T-helper 22 cell (primary cell): ENCODE measurements around the gene OPRL1.
"Not testable (repeated sequence)": the region's sequence is repeated elsewhere in the genome, so short reads cannot be mapped to it uniquely, and the experiment has no call there.

ENCODE experiments used
- DNase-seq: peaks from one replicate; pipeline ENCODE4 v3.0.0-alpha.2; 2020; ENCODE audit warnings: low read depth

The OPRL1 gene

DNA sequence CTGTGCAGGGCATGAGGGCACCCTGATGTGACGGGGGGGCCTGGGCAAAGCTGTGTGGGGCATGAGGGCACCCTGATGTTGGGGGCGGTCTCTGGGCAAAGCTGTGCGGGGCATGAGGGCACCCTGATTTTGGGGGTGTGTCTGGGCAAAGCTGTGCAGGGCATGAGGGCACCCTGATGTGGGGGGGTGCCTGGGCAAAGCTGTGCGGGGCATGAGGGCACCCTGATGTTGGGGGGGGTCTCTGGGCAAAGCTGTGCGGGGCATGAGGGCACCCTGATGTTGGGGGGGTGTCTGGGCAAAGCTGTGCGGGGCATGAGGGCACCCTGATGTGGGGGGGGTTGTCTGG, 37.5 kb downstream of the OPRL1 start:
- not testable (repeated sequence) for DNase-seq

GRCh38 chr20:64119301-64119680, 39.4 kb downstream of the OPRL1 start:
- no peak for DNase-seq

DNA sequence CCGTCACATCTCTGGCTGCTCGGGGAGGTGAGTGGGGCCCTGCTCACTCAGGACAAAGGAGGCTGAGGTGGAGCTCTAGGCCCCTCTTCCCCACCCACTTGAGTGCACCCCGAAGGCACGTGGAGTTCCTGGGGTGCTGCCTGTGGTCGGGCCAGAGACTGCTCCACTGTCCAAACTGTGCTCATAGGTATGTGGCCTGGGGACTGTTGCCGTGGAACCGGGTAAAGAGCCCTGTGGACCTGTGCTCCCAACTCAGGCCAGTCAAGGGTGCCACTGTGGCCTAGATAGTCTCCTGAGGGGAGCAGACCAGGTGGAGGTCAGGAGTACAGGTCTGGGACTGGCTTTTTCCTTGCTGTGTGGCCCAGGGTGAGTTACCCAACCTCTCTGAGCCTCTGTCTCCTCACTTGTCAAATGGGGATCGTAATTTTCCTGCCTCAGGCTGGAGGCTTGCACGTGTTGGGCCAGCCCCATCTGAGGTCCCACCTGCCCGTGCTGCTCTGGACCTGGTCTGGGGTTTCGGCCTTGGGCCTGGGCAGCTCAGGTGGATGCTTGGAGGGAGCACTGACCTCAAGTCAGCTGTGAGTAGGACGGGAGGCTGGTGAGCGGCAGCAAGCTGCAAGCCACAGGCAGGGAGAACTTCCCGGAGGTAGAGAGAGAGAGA, 39.9 kb downstream of the OPRL1 start:
- no peak for DNase-seq

GRCh38 chr20:64121586-64121985, 41.7 kb downstream of the OPRL1 start:
- DNase-seq = no peak

DNA sequence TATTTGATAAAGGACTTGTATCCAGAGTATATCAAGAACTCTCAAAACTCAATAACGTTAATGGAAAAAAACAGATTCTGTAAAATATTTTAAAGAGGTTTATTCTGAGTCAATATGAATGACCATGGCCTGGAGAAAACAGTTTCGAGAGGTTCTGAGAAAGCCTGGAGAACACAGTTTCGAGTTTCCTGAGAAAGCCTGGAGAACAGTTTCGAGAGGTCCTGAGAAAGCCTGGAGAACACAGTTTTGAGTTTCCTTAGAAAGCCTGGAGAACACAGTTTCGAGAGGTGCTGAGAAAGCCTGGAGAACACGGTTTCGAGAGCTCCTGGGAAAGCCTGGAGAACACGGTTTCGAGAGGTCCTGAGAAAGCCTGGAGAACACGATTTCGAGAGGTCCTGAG, 43.0 kb downstream of the OPRL1 start:
- not testable (repeated sequence) for DNase-seq

- DNase-seq = not testable (repeated sequence)
Observed at GRCh38 chr20:64123517-64123916, 43.6 kb downstream of the OPRL1 start.

GRCh38 chr20:64129146-64129782, 49.4 kb downstream of the OPRL1 start:
- DNase-seq = no peak

DNA sequence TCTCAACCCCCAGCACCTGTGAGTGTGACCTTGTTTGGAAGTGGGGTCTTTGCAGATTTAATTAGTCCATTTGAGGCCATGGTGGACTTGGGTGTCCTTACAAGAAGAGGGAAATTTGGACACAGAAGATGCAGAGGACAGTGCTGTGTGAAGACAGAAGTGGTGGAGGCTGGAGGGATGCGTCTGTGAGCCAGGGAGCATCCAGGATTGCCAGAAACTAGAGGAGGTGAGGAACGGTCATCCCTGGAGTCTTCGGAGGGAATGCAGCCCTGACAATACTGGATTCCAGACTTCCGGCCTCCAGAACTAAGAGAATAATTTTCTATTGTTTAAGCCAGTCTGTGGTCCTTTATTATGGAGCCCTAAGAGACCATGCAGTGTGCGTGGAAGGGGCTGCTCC, 50.4 kb downstream of the OPRL1 start:
- no peak for DNase-seq

DNA sequence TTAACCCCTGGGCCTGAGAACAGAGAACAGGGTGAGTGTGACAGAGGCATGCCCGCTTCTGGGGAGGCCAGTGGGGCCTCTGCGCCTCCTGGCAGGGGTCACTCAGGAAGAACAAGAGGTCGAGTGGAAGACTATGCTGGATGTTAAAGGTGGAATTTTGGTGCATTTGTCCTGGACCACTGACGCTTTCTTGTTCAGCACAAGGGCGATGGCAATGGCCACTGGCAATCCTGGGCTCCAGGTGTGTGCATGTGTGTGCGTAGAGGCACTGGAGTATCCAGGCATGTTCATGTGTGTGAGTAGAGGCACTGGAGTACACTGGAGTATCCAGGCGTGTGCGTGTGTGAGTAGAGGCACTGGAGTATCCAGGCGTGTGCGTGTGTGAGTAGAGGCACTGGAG, 51.0 kb downstream of the OPRL1 start:
- no peak for DNase-seq

DNA sequence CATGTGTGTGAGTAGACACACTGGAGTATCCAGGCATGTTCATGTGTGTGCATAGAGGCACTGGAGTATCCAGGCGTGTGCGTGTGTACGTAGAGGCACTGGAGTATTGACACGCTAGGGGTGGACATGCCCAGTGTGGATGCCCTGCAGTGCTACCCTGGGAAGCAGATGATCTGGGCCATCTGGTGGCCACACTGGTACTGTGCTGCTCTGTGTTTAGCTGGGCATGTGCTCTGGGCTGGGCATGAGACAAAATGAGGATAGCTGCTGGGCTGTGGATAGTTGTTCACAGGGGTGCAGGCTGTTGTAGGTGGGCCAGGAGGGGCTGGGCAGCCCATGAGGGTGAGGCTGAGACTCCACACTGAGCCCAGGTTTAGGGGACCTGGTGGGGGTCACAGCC, 51.5 kb downstream of the OPRL1 start:
- DNase-seq = no peak

GRCh38 chr20:64133951-64134407, 54.1 kb downstream of the OPRL1 start:
- no peak for DNase-seq

DNA sequence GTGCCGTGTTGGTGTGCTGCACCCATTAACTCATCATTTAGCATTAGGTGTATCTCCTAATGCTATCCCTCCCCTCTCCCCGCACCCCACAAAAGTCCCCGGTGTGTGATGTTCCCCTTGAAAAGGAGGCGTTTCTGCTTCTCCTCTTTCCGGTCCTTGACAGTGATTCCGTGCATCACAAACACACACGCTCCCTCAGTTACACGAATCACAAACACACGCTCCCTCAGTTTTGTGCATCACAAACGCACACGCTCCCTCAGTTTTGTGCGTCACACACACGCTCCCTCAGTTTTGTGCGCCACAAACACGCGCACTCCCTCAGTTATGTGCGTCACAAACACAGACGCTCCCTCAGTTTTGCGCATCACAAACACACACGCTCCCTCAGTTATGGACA, 54.9 kb downstream of the OPRL1 start:
- DNase-seq = not testable (repeated sequence)

- DNase-seq = no peak
Observed at GRCh38 chr20:64136004-64136710, 56.3 kb downstream of the OPRL1 start.

DNA sequence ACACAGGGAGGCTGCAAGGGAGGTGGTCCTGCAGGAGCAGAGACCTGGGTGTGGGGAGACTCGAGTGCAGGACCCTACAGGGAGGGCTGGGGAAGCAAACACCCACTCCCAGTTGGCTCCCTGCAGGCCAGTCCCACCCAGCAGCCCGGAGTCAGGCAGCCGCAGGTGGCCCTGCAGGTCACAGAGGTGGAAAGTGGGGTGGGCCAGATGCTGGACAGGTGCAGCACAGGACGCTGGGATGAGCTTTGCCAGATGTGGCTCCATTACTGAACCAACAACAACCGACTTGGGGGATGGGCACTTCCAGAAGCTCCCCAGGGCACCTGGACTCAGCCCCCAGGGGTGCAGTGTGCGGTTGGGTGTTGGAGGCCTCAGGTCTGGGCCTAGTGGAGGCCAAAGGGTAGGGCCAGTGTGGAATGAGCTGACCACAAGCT, 57.7 kb downstream of the OPRL1 start:
- no peak for DNase-seq

DNA sequence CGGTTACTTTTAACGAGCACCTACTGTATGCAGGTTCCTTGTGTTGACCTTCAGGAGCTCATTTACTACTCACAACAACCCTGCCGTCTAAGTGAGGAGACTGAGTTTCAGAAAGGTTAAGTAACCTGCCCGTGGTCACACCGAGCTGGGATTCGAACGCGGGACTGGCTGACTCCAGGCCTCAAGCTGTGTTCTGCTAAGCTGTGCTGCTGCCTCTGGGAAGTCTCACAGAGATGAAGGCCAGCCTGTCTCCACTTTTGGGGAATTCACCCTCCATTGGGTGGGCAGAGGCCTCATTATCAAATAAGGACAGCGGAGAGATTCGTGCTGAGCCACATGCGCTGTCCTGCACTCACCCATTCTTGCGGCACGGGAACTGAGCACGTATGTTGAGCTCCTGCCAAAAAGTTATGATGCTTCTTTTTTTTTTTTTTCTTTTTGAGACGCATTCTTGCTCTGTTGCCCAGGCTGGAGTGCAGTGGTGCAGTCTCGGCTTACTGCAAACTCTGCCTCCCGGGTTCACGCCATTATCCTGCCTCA, 58.5 kb downstream of the OPRL1 start:
- no peak for DNase-seq

DNA sequence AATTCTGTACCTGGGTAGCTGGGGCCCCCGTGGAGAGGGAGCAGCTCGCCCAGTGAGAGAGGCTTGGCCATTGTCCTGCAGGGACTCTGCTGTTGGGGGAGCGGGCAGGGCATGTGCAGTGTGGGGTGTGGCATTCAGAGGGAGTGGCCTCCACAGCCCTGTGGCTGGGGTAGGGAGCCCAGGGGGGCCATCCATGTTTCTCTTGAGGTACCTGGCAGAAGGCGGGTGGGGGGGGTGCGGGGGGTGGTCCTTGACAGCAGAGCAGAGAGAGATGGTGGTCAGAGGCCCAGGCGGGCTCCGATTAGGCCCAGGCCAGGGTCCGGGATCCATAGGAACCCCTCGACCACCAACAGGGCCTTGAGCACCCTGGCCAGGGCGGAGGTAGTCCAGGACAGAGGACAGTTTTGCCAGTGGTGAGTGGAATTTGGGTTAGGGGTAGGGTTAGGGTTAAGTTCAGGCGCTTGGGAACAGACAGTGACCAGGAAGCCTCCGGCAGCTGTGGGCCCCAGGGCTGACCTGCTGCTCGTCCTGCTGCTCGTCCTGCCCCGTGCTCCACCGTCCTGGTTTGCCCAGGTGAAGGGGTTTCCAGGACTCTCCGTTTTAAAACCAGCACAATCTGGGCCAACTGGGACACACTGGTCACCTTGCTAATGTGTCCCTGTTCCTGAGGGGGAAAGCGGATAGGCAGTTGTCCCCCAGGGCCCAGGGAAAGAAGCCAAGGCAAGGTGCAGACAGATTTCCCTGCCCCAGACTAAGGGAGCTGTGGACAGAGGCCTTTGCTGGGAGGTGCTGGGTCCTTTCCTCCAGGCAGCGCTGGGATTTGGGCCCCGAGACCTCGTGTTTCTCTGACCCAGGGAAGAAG, 59.5 kb downstream of the OPRL1 start:
- DNase-seq = no peak

- DNase-seq = no peak
Observed at GRCh38 chr20:64140061-64140931, 60.4 kb downstream of the OPRL1 start.

DNA sequence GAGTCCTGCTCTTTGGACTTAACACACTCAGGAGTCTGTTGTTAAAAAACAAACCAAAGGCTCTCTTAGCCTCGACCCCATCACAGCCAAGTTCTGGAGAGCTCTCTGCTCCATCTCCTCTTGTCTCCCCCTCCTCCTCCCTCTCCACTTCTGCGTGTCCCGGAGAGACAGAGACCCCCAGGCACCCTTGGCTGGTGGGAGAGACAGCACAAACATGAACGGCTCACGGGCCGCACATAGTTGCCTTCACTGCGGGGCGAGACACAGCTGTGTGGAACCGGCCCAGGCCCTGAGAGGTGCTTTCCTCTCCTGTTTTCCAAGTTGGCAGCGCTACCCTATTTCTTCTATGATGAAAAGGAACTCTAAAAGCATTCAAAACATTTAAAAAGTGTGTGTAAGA, 61.1 kb downstream of the OPRL1 start:
- no peak for DNase-seq

DNA sequence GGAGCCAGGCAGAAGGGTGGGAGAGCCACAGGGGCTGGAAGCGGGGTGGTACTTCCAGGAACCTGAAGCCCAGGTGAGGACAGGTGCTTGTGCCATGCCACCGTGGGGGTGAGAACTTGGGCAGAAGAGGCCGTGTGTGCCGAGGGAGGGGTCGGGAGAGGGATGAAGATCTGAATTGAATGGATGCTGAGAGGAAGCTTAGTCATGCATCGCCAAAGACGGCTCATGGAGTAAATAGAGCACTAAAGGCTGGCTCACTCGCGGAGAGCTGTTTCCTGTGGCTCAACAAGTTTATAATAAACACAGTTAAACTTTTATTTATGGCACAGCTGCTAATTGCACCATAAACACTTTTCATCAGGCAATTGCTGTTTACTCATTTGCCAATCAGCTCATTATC, 62.7 kb downstream of the OPRL1 start:
- no peak for DNase-seq

DNA sequence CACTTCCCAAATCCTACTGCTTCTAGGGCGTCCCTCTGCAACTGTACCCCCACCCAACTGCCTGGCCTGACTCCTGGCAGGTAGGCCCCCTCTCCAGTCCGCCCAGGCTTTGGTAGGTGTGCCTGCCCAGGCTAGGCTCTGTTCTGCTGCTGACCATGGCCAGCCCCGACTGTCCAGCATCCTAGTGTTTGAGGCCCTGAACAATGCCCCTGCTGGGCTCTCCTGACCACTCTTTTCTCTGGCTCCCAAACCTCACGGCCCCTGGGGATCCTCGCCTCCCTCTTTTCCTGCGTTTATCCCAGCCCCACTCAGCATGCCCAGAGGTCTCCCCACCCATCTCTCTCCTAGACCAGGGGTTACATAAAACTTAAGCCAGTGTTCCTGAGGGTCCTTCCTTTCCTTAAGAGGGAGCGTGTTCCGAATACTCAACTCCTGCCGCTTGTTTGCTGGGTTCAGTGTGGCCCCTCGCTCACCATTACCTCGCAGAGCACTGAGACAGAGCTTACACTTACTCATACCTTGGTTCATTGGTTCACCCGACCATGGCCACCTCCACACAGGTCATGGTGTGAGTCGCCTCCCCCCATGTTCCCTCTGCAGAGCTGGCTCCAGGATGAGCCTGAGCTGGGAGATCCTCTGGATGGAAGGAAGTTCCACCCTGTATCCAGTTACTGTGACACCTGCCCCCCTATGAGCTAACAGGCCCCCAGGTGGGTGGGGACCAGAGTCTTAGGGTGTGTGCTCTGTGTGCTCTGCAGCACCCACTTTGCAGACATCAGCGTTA, 63.3 kb downstream of the OPRL1 start:
- DNase-seq = no peak
